Epithelial cell of proximal tubule (primary cell): ENCODE measurements around the gene GPBP1. TPM values are rescaled to one million over a fixed set of nuclear protein-coding genes. Genes with fewer than 3 reads are reported as not detected.
A peak's percentile ranks its signal among the peaks of the same experiment; 100 is the strongest.

ENCODE experiments used
- DNase-seq: peaks from one replicate; pipeline ENCODE4 v3.0.0-alpha.2; 2011; ENCODE audit warnings: low read depth
- H3K4me3 ChIP-seq: 2 replicates; pipeline ENCODE4 v1.5.1; 2011; ENCODE audit warnings: low read depth, mild to moderate bottlenecking, low read length
- total RNA-seq: library from RNA; depleted of rRNA; stranded (reverse); fragments of >200 nt; gene quantifications from 2 replicates; pipeline ENCODE4 v1.2.3, GENCODE V29; 2015
- TF ChIP-seq, protein P1 (sequence below): conservative IDR thresholded peaks from 2 replicates; pipeline ENCODE4 v1.5.1; 2012; ENCODE audit warnings: low read depth, mild to moderate bottlenecking, low read length

The GPBP1 gene
- total RNA-seq, 1 donor from 2014 or later, result 41.1 TPM

DNA sequence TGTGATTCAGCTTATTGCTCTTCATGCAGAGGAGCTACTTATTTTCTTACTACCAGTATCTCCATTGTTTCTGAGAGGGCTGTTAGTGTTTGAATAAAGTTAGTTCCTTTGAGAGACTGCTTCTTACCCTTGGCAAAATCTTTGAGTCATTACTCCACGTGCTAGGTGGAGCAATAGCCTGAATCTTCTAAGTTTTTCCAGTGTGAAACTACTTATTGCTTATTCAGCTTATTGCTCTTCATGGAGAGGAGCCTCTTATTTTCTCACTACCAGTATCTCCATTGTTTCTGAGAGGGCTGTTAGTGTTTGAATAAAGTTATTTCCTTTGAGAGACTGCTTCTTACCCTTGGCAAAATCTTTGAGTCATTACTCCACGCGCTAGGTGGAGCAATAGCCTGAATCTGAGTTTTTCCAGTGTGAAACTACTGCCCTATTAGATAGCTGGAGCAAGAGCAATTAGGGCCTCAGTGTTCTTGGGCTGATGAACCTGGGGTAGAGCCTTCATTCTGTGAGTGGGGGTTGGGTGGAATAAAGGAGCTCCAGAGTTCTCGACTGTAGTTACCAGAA lies 41.9 kb downstream of the GPBP1 start:
- no peak for DNase-seq
- H3K4me3 ChIP-seq, result no peak overlapping the region
- TF ChIP-seq, protein P1, sequence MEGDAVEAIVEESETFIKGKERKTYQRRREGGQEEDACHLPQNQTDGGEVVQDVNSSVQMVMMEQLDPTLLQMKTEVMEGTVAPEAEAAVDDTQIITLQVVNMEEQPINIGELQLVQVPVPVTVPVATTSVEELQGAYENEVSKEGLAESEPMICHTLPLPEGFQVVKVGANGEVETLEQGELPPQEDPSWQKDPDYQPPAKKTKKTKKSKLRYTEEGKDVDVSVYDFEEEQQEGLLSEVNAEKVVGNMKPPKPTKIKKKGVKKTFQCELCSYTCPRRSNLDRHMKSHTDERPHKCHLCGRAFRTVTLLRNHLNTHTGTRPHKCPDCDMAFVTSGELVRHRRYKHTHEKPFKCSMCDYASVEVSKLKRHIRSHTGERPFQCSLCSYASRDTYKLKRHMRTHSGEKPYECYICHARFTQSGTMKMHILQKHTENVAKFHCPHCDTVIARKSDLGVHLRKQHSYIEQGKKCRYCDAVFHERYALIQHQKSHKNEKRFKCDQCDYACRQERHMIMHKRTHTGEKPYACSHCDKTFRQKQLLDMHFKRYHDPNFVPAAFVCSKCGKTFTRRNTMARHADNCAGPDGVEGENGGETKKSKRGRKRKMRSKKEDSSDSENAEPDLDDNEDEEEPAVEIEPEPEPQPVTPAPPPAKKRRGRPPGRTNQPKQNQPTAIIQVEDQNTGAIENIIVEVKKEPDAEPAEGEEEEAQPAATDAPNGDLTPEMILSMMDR, result no peak

DNA sequence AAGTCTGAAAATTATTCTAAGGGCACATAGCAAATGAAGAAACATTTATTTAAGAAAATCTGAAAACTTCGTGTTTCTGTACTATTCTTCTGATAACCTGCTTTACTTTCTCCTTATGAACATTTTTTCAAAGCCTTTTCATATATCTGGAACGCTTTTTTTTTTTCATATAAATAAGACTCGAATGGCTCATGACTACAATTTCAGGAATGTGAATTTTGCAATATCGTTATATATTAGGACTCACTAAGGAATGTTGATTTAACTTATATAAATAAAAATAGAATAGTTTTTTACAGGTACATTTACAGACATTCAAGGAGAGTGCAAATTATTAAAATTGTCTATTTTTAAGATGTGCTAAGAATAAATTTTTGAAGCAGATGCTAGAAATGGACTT lies 42.9 kb downstream of the GPBP1 start:
- no peak for DNase-seq
- no peak overlapping the region for H3K4me3 ChIP-seq
- TF ChIP-seq, protein P1, result no peak

DNA sequence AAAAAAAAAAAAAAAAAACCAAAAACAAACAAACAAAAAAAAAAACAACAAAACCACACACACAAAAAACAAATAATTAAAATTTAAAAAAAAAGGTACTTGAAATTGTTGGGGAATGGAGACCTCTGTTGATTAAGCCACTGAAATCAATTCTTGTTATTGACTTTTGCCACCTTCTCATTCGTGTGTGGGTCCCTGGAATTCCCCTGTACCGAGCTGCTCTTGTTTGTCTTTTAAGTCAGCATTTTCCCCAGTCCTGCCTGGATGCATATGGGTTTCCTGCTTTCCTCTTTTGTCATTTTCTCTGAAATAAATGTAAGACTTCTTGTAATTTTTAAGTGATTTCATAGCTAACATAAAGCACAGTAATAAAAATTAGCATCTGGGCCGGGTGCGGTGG lies 45.5 kb downstream of the GPBP1 start:
- no peak for DNase-seq
- TF ChIP-seq, protein P1, result no peak
- no peak overlapping the region for H3K4me3 ChIP-seq

DNA sequence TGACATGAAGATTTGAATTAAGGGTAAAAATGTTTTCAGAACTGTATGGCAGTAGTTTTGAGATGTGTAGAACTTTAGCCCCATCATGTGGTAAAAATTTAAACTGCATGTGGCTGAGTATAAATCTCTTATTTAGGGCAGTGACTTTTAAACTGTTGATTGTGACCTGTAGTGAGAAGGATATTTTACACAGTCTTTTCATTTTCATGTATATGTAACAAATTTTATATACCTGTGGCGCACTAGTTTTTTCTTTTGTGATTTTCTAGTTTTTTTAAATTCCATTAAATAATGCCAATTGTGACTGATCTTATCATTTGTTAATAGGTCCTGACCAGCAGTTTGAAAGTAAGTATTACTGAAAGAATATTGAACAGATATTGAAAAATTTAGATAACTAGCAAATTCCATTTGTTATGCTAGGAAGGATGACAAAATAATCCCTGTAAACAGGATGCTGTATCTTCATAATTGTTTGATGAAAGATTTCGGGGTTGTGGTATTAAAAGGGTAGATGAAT lies 47.2 kb downstream of the GPBP1 start:
- H3K4me3 ChIP-seq, result no peak overlapping the region
- no peak for DNase-seq

DNA sequence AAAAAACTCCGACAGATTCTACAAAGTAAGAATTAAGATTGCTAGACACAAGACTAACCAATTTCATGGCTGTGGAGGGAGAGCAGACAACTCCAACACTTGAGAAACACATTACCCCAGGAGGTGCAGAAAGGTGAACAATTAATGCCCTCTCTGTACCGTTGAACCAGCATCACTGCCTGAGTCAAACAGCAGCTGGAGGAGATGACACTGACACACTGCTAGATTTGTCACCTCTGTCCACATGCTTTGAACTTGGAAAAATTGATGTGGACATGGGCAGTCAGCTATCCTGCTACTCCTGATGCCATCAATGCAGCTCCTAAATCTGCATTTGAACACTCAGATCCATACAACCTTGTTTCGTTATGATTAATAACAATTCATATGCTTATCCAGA lies 51.7 kb downstream of the GPBP1 start:
- TF ChIP-seq, protein P1, result no peak
- no peak overlapping the region for H3K4me3 ChIP-seq
- DNase-seq, result no peak

More for the DNA sequence above, 47.2 kb downstream of the GPBP1 start:
- TF ChIP-seq, protein P1, result peak; percentile 77

DNA sequence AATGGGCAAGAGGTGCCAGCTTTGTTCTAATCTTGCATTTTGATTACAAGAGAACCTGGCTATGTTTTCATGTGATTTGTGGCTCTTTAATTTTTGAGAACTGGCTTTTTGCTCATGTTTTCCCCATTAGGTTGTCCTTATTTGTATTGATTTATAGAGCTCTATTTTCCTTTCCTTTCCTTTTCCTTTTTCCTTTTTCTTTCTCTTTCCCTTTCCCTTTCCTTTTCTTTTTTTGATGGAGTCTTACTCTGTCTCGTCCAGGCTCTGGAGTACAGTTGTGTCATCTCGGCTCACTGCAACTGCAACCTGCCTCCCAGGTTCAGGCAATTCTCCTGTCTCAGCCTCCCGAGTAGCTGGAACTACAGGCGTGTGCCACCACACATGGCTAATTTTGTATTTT lies 55.5 kb downstream of the GPBP1 start:
- H3K4me3 ChIP-seq, result no peak overlapping the region
- no peak for DNase-seq
- TF ChIP-seq, protein P1, result no peak

DNA sequence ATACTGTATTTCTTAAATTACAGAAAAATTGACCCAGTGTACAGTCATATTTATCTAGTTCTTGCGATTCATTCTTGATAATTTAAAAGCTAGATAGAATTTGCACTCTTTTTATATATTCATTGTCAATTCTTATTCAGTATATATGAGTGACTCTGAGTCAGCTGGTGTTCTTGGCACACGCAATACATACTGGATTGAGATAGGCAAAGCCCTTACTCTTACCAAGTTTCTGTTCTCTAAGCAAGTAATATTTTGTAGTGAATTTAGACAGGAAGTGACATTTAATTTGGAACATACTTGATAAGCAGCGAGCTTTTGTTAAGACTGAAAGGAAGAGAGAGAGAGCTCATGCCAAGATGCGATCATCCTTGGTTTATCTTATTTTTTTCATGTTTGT lies 57.7 kb downstream of the GPBP1 start:
- TF ChIP-seq, protein P1, result no peak
- no peak for DNase-seq
- H3K4me3 ChIP-seq, result no peak overlapping the region
